Muscle of back (tissue), 11 donors: Measurements from ENCODE around the gene SDR39U1. TPM values are rescaled to one million over a fixed set of nuclear protein-coding genes. Genes with fewer than 3 reads are reported as not detected.
"Not testable (repeated sequence)": the region's sequence is repeated elsewhere in the genome, so short reads cannot be mapped to it uniquely, and the experiment has no call there.

Experiments used
- DNase-seq, 3 donors: peaks; one replicate each; pipeline versions ENCODE4 v3.0.0 to v3.0.0-alpha.2; 2013
- polyA plus RNA-seq, 10 donors: library from polyadenylated mRNA; unstranded; fragments of 120-200 nt; gene quantifications; one replicate each; pipeline ENCODE4 v1.2.1, GENCODE V29; 2013; ENCODE audit not compliant: insufficient read length in 10 of 10

SDR39U1 gene
- polyA plus RNA-seq, 10 donors = 36.4 to 55.6 (median 47.6) TPM

- no peak for DNase-seq
These were observed 14.4 kb upstream of the SDR39U1 start for GRCh38 chr14:24456980-24457379.

- DNase-seq = not testable (repeated sequence)
These were observed 8.3 kb upstream of the SDR39U1 start for GRCh38 chr14:24450828-24451227.

GRCh38 chr14:24443053-24443665 lies 583 bp upstream of the SDR39U1 start:
- DNase-seq = no peak

GRCh38 chr14:24441904-24442239 lies 704 bp downstream of the SDR39U1 start:
- no peak for DNase-seq

- DNase-seq = no peak
These were observed 1.1 kb downstream of the SDR39U1 start for GRCh38 chr14:24441485-24441884.

- DNase-seq = no peak
These were observed 1.8 kb downstream of the SDR39U1 start for GRCh38 chr14:24440606-24441399.

GRCh38 chr14:24439830-24440605 lies 2.6 kb downstream of the SDR39U1 start:
- no peak for DNase-seq

GRCh38 chr14:24439257-24439656 lies 3.3 kb downstream of the SDR39U1 start:
- DNase-seq = no peak

- no peak for DNase-seq
These were observed 4.1 kb downstream of the SDR39U1 start for GRCh38 chr14:24438223-24439097.

- no peak for DNase-seq
These were observed 4.9 kb downstream of the SDR39U1 start for GRCh38 chr14:24437736-24438067.

- DNase-seq = peak in 1 of 3 donors; percentile 31
These were observed 5.4 kb downstream of the SDR39U1 start for GRCh38 chr14:24437020-24437735.

- peak; percentile 62 to 85 (median 77) for DNase-seq
These were observed 6.1 kb downstream of the SDR39U1 start for GRCh38 chr14:24436355-24437019.

GRCh38 chr14:24435998-24436354 lies 6.6 kb downstream of the SDR39U1 start:
- DNase-seq = no peak

GRCh38 chr14:24435192-24435810 lies 7.3 kb downstream of the SDR39U1 start:
- no peak for DNase-seq

GRCh38 chr14:24434676-24435075 lies 7.9 kb downstream of the SDR39U1 start:
- DNase-seq = no peak

GRCh38 chr14:24434036-24434435 lies 8.5 kb downstream of the SDR39U1 start:
- no peak for DNase-seq

- DNase-seq = no peak
These were observed 10.1 kb downstream of the SDR39U1 start for GRCh38 chr14:24432259-24433131.

GRCh38 chr14:24431569-24432258 lies 10.9 kb downstream of the SDR39U1 start:
- peak; percentile 87 to 93 (median 92) for DNase-seq
